ENCODE data around the gene ZNF423.

GRCh38 chr16:49795513-49795912 is 60.4 kb downstream of the ZNF423 start:
- TF ChIP-seq, protein P1, sequence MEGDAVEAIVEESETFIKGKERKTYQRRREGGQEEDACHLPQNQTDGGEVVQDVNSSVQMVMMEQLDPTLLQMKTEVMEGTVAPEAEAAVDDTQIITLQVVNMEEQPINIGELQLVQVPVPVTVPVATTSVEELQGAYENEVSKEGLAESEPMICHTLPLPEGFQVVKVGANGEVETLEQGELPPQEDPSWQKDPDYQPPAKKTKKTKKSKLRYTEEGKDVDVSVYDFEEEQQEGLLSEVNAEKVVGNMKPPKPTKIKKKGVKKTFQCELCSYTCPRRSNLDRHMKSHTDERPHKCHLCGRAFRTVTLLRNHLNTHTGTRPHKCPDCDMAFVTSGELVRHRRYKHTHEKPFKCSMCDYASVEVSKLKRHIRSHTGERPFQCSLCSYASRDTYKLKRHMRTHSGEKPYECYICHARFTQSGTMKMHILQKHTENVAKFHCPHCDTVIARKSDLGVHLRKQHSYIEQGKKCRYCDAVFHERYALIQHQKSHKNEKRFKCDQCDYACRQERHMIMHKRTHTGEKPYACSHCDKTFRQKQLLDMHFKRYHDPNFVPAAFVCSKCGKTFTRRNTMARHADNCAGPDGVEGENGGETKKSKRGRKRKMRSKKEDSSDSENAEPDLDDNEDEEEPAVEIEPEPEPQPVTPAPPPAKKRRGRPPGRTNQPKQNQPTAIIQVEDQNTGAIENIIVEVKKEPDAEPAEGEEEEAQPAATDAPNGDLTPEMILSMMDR (IDR thresholded peaks at IDR 0.05; ENCODE audit: low read length): no peak
- TF ChIP-seq EZH2 (optimal IDR thresholded peaks at IDR 0.05; ENCODE audit: low read depth, low read length) (no peak), EZH2phosphoT487 (IDR thresholded peaks at IDR 0.05; ENCODE audit: low read length) (no peak)

All from MM.1S (cell line).